Tibial nerve (tissue), 4 donors: ENCODE measurements around the gene SYNPO2L.
"Not testable (repeated sequence)": the region's sequence is repeated elsewhere in the genome, so short reads cannot be mapped to it uniquely, and the experiment has no call there.

ENCODE experiments used
- CTCF ChIP-seq, 5 experiments: fragments of 200-600 bp in 3 of 5; fragments of 450-650 bp in 2 of 5; sonication (generic) in 3 of 5; IDR thresholded peaks; one replicate each; pipeline ENCODE4 v1.5.1; 2016 to 2019; ENCODE audit warnings: antibody characterized with exemption in 5 of 5, mild to moderate bottlenecking in 3 of 5, moderate library complexity in 2 of 5
- EP300 ChIP-seq, 2 donors: sonication (generic); formaldehyde crosslinking; IDR thresholded peaks; one replicate each; pipeline ENCODE4 v1.6.1; 2017; ENCODE audit warnings: antibody characterized with exemption in 2 of 2, mild to moderate bottlenecking in 1 of 2
- POLR2A ChIP-seq, 2 donors: fragments of 450-650 bp; IDR thresholded peaks; one replicate each; pipeline ENCODE4 v1.6.1; 2017; ENCODE audit warnings: antibody characterized with exemption in 2 of 2, mild to moderate bottlenecking in 2 of 2, moderate library complexity in 2 of 2

- TF ChIP-seq CTCF, POLR2A, EP300 (IDR thresholded peaks at IDR 0.05): not testable (repeated sequence)
Observed at GRCh38 chr10:73663621-73664020, 7.8 kb upstream of the SYNPO2L start.
